GM15510 (cell line): Measurements from ENCODE around the gene MAD1L1.
A peak's percentile ranks its signal among the peaks of the same experiment; 100 is the strongest.

ENCODE experiments used
- POLR2A ChIP-seq: IDR thresholded peaks from 3 replicates; pipeline ENCODE4 v1.6.1; 2011; ENCODE audit warnings: borderline replicate concordance; ENCODE audit not compliant: insufficient read length; ENCODE audit errors: extremely low read depth

The MAD1L1 gene

GRCh38 chr7:1941464-1942242, 291.1 kb downstream of the MAD1L1 start:
- no peak for TF ChIP-seq POLR2A

GRCh38 chr7:1940863-1941262, 291.9 kb downstream of the MAD1L1 start:
- no peak for TF ChIP-seq POLR2A

- TF ChIP-seq POLR2A = peak; percentile 51
Measured at GRCh38 chr7:1940402-1940786, 292.4 kb downstream of the MAD1L1 start.

GRCh38 chr7:1939434-1940401, 293.0 kb downstream of the MAD1L1 start:
- TF ChIP-seq POLR2A = no peak

GRCh38 chr7:1938788-1939433, 293.8 kb downstream of the MAD1L1 start:
- no peak for TF ChIP-seq POLR2A

- no peak for TF ChIP-seq POLR2A
Measured at GRCh38 chr7:1937252-1937605, 295.5 kb downstream of the MAD1L1 start.

GRCh38 chr7:1936531-1937251, 296.1 kb downstream of the MAD1L1 start:
- TF ChIP-seq POLR2A = no peak

- TF ChIP-seq POLR2A = no peak
Measured at GRCh38 chr7:1936006-1936310, 296.8 kb downstream of the MAD1L1 start.

- TF ChIP-seq POLR2A = no peak
Measured at GRCh38 chr7:1935176-1936005, 297.4 kb downstream of the MAD1L1 start.

GRCh38 chr7:1934756-1935155, 298.0 kb downstream of the MAD1L1 start:
- TF ChIP-seq POLR2A = no peak

- no peak for TF ChIP-seq POLR2A
Measured at GRCh38 chr7:1934017-1934416, 298.7 kb downstream of the MAD1L1 start.

GRCh38 chr7:1933066-1933750, 299.5 kb downstream of the MAD1L1 start:
- TF ChIP-seq POLR2A = no peak

- no peak for TF ChIP-seq POLR2A
Measured at GRCh38 chr7:1931951-1932270, 300.8 kb downstream of the MAD1L1 start.
